OCI-LY7 (cell line): Measurements from ENCODE around the gene PROK2. TPM values are rescaled to one million over a fixed set of nuclear protein-coding genes. Genes with fewer than 3 reads are reported as not detected.

ENCODE experiments used
- BruUV-seq: library from RNA; stranded (reverse); fragments of 400-500 nt; replicated peaks from 2 replicates; lab custom pipeline; 2021; lab: Mats Ljungman, UMichigan
- CTCF ChIA-PET: fragments of 300-600 bp; sonication (Branson Sonifier 250); formaldehyde crosslinking; loops from one replicate; lab custom pipeline; 2022; ENCODE audit warnings: antibody characterized with exemption; ENCODE audit not compliant: unreplicated experiment; lab: Charles Lee
- POLR2A ChIA-PET: fragments of 300-600 bp; sonication (Branson Sonifier 250); formaldehyde crosslinking; loops from one replicate; lab custom pipeline; 2022; ENCODE audit warnings: antibody characterized with exemption; lab: Charles Lee
- DNase-seq: peaks from one replicate; pipeline ENCODE4 v3.0.0-alpha.2; 2015; ENCODE audit warnings: low spot score
- H2AFZ ChIP-seq: fragments of 200-600 bp; sonication (generic), shearing (Covaris generic); 2 replicates; pipeline ENCODE4 v1.6.1; 2014; ENCODE audit warnings: mild to moderate bottlenecking, antibody characterized with exemption, low read length, moderate library complexity
- H3K27ac ChIP-seq: fragments of 200-600 bp; sonication (generic); 2 replicates; pipeline ENCODE4 v1.5.1; 2014; ENCODE audit warnings: mixed run types, low read depth, mild to moderate bottlenecking, moderate library complexity, low read length, inconsistent platforms; ENCODE audit not compliant: poor library complexity, severe bottlenecking
- H3K36me3 ChIP-seq: fragments of 200-600 bp; sonication (generic); 2 replicates; pipeline ENCODE4 v1.6.1; 2014; ENCODE audit warnings: mild to moderate bottlenecking, antibody characterized with exemption, low read length, moderate library complexity, mixed read lengths; ENCODE audit not compliant: insufficient read depth
- H3K4me1 ChIP-seq: fragments of 200-600 bp; sonication (generic); 2 replicates; pipeline ENCODE4 v1.5.1; 2014; ENCODE audit warnings: mild to moderate bottlenecking, low read length; ENCODE audit not compliant: insufficient read depth, poor library complexity, severe bottlenecking
- H3K4me2 ChIP-seq: fragments of 200-600 bp; sonication (generic); 2 replicates; pipeline ENCODE4 v1.6.1; 2014; ENCODE audit warnings: mild to moderate bottlenecking, low read length
- H3K4me3 ChIP-seq: fragments of 200-600 bp; sonication (generic); 2 replicates; pipeline ENCODE4 v1.5.1; 2014; ENCODE audit warnings: mild to moderate bottlenecking, low read depth, low read length; ENCODE audit not compliant: poor library complexity, severe bottlenecking
- H3K79me2 ChIP-seq: fragments of 200-600 bp; sonication (generic); 2 replicates; pipeline ENCODE4 v1.6.1; 2016; ENCODE audit warnings: low read depth, mild to moderate bottlenecking, low read length, moderate library complexity, mixed read lengths; ENCODE audit not compliant: insufficient read depth
- H3K9me2 ChIP-seq: fragments of 200-600 bp; sonication (generic); 2 replicates; pipeline ENCODE4 v1.6.1; 2016; ENCODE audit warnings: mild to moderate bottlenecking, low read length, mixed read lengths; ENCODE audit not compliant: insufficient read depth
- H3K9me3 ChIP-seq: fragments of 200-600 bp; sonication (generic); 2 replicates; pipeline ENCODE4 v1.6.1; 2014; ENCODE audit warnings: mild to moderate bottlenecking, mixed run types, low read length, mixed read lengths
- H4K20me1 ChIP-seq: fragments of 200-600 bp; sonication (generic); 2 replicates; pipeline ENCODE4 v1.6.1; 2014; ENCODE audit warnings: mild to moderate bottlenecking, antibody characterized with exemption, low read length, moderate library complexity, mixed read lengths; ENCODE audit not compliant: insufficient read depth
- CTCF ChIP-seq: fragments of 200-600 bp; sonication (generic); conservative IDR thresholded peaks from 2 replicates; pipeline ENCODE4 v1.5.1; 2014; ENCODE audit warnings: mild to moderate bottlenecking, antibody characterized with exemption, low read length, moderate library complexity, mixed read lengths
- EZH2phosphoT487 ChIP-seq: fragments of 200-600 bp; sonication (generic); IDR thresholded peaks from 2 replicates; pipeline ENCODE4 v1.6.1; 2018; ENCODE audit warnings: low read depth, borderline replicate concordance, mild to moderate bottlenecking, mixed run types, antibody characterized with exemption, low read length, moderate library complexity, mixed read lengths
- intact Hi-C: fragments of 100-400 bp; cut with micrococcal nuclease; formaldehyde crosslinking; loops from one replicate; pipeline ENCODE4 v1.10.0; 2022; ENCODE audit not compliant: unreplicated experiment
- total RNA-seq, 2 experiments: library from RNA; depleted of rRNA in 1 of 2; stranded (reverse); fragments of >200 nt in 1 of 2; shearing (Covaris generic) in 1 of 2; gene quantifications; 2 replicates each; pipeline ENCODE4 v1.2.3, GENCODE V29; 2014 to 2022

PROK2 gene
- total RNA-seq, 2 experiments from 2014 or later: not detected

- Histone ChIP-seq H3K36me3 (no peaks in the 10 kb centered on the region), H3K79me2 (no peaks in the 10 kb centered on the region), H3K4me2 (no peak overlapping the region), H2AFZ (no peak overlapping the region), H3K9me3 (no peaks in the 10 kb centered on the region), H4K20me1 (no peaks in the 10 kb centered on the region), H3K4me3 (no peak overlapping the region), H3K4me1 (no peaks in the 10 kb centered on the region), H3K9me2 (no peaks in the 10 kb centered on the region), H3K27ac (no peak overlapping the region)
- TF ChIP-seq EZH2phosphoT487 (no peak), CTCF (no peak)
- intact Hi-C loops: no loop called here
- peak; percentile 5 for DNase-seq
- no TSS peak for BruUV-seq
- ChIA-PET POLR2A (no interaction called here), CTCF (interaction anchor here (0.6 kb wide), 2 partner anchors 42 to 487 kb away, joined by 3 to 4 read pairs; no protein-coding TSS in a partner anchor)
These were observed 56.2 kb downstream of the PROK2 start for GRCh38 chr3:71728632-71729342.

GRCh38 chr3:71726146-71726545, 58.8 kb downstream of the PROK2 start:
- intact Hi-C loops: no loop called here
- H3K79me2 ChIP-seq: no peaks in the 10 kb centered on the region
- H3K36me3 ChIP-seq: no peaks in the 10 kb centered on the region
- CTCF ChIA-PET: no interaction called here
- H2AFZ ChIP-seq: no peak overlapping the region
- no peak overlapping the region for H3K27ac ChIP-seq
- POLR2A ChIA-PET: no interaction called here
- no peaks in the 10 kb centered on the region for H3K9me3 ChIP-seq
- H3K4me2 ChIP-seq: no peak overlapping the region
- H3K9me2 ChIP-seq: no peaks in the 10 kb centered on the region
- H3K4me1 ChIP-seq: no peaks in the 10 kb centered on the region
- no peak for DNase-seq
- no peaks in the 10 kb centered on the region for H4K20me1 ChIP-seq
- no peak overlapping the region for H3K4me3 ChIP-seq
- no TSS peak for BruUV-seq
- no peak for TF ChIP-seq CTCF
- no peak for TF ChIP-seq EZH2phosphoT487

GRCh38 chr3:71725271-71725991, 59.5 kb downstream of the PROK2 start, which contains the start of gene EIF4E3:
EIF4E3 (minus strand) TSS chr3:71725402; CDS start chr3:71725367, 35 bp downstream.
- H3K4me2 ChIP-seq: no peak within 1 kb of the TSS

More at GRCh38 chr3:71725271-71725991, 59.5 kb downstream of the PROK2 start, which contains the start of gene EIF4E3:
- no peaks in the 10 kb centered on the region for H3K9me3 ChIP-seq
- POLR2A ChIA-PET: no interaction called here
- CTCF ChIA-PET: no interaction called here
- no peaks in the 10 kb centered on the region for H3K79me2 ChIP-seq
- no peak within 1 kb of the TSS for H3K4me3 ChIP-seq
- BruUV-seq: no TSS peak
- no peaks in the 10 kb centered on the region for H3K36me3 ChIP-seq
- intact Hi-C loops: no loop called here
- TF ChIP-seq CTCF (no peak), EZH2phosphoT487 (no peak)
- H2AFZ ChIP-seq: no peak within 1 kb of the TSS
- H3K4me1 ChIP-seq: no peaks in the 10 kb centered on the region
- H3K9me2 ChIP-seq: no peaks in the 10 kb centered on the region
- H3K27ac ChIP-seq: no peak within 1 kb of the TSS
- DNase-seq: no peak
- no peaks in the 10 kb centered on the region for H4K20me1 ChIP-seq
